Left colon (tissue), 2 donors: ENCODE measurements around the gene VEGFB. TPM values are rescaled to one million over a fixed set of nuclear protein-coding genes. Genes with fewer than 3 reads are reported as not detected.

Experiments used
- ATAC-seq: fragments of 200-7000 bp; cut with Tn5 transposase; one replicate; pipeline ENCODE4 v1.9.1; 2020; ENCODE audit warnings: mild to moderate bottlenecking, moderate library complexity
- DNase-seq, 2 donors: peaks; one replicate each; pipeline ENCODE4 v3.0.0-alpha.2; 2020
- intact Hi-C, 2 donors: fragments of 100-400 bp; cut with DNase I in 1 of 2; cut with micrococcal nuclease in 1 of 2; formaldehyde crosslinking; loops; one replicate each; pipeline versions ENCODE4 v1.11.2 to v1.14.0; 2022; cut with DNase I, micrococcal nuclease
- total RNA-seq, 2 donors: library from RNA; stranded (reverse); fragmentation: NEBNext Ultra II Directional; extraction: Animal tissue kit (Norgen Biotek cat#: 25700); gene quantifications; one replicate each; pipeline ENCODE4 v1.2.1, GENCODE V29; 2021
- donor health status: DM: no; HTN: no; CAD: no.
- donor health status: DM: yes; HTN: yes; CAD: no.

VEGFB gene
- total RNA-seq, 2 donors from 2014 or later, result 40.8 to 68.8 TPM

DNA sequence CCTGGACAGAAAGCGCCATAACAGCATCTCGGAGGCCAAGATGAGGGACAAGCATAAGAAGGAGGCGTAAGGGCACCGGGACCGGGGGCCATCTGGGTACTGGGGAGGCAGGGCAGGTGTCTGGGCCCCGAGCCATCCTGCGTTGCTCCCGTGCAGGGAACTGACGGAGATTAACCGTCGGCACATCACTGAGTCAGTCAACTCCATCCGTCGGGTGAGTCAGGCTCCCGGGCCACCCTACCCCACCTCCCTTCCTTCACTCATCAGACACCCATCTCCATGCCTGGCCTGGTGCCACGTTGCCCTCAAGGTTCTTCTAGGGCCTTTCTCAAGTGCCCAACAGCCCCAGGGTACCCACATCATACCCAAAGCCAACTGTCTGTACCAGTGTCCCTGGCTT is 32.0 kb downstream of the VEGFB start:
- ATAC-seq (no peak), DNase-seq (no peak)
- intact Hi-C loops, result no loop called here

DNA sequence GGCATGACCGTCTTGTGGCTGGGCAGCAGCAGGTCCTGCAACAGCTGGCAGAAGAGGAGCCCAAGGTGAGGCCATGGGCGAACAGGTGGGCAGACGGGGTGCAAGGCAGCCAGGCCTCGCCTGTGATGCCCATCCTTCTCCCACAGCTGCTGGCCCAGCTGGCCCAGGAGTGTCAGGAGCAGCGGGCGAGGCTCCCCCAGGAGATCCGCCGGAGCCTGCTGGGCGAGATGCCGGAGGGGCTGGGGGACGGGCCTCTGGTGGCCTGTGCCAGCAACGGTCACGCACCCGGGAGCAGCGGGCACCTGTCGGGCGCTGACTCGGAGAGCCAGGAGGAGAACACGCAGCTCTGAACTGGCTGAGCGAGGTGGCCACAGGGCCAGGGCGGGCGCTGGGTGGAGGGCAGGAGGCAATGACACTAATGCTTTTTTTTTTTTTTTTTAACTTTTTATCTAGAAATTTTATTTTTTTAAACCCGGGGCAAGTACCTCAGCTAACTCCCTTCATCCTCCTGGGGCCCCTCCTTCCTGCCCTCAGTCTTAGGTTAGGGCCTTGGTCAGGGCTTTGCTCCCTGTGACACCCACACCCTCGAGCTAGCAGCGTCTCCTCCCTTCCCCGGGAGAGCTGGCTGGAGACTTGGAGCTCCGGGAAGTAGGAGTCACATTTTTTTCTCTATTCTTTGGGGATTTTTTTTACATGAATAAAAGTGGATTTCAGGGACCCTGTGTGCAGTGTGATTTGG is 33.0 kb downstream of the VEGFB start:
- DNase-seq (peak in 1 of 2 donors; percentile 37), ATAC-seq (no peak)
- intact Hi-C loops, result no loop called here

DNA sequence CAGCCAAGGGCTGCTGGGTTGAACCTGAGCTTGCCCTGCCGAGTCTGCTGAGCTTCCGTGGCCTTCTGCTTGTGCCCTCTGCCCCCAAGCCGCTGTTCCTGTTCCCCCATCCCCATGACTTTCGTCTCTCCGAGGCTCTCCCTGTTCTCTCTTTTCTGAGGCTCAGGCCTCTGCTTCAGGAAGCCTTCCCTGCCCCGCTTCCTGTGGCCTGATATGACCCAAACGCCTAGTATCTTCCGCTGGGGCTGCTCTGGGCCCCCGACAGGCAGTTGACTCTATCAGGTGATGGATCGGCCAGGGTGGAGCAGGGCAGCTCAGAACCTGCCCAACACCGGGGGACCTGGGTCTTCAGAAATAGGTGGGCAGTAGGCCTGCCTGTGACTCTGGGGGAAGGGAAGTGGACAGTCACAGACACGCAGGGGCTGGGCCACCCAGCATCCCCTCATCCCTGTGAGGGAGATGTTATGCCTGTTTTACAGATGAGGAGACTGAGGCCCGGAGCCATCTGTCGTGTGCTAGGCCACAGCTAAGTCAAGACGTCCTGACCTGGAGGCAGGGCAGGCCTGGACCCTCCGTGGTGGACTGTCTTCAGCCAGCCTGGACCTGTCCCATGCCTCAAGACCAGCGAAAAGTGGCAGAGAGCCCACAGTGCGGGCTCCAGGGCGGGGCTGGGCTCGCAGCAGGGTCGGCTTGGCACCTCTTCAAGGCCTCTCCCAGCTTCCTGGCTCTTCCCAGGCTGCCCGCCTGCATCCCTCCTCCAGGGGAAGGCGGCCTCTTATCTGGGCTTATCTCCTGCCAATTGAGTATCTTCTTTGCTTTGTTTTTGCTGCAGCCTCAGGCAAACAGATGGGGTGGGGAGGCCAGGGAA is 33.9 kb downstream of the VEGFB start:
- intact Hi-C loops, result no loop called here
- ATAC-seq, result peak; percentile 25
- peak; percentile 83 to 85 for DNase-seq

DNA sequence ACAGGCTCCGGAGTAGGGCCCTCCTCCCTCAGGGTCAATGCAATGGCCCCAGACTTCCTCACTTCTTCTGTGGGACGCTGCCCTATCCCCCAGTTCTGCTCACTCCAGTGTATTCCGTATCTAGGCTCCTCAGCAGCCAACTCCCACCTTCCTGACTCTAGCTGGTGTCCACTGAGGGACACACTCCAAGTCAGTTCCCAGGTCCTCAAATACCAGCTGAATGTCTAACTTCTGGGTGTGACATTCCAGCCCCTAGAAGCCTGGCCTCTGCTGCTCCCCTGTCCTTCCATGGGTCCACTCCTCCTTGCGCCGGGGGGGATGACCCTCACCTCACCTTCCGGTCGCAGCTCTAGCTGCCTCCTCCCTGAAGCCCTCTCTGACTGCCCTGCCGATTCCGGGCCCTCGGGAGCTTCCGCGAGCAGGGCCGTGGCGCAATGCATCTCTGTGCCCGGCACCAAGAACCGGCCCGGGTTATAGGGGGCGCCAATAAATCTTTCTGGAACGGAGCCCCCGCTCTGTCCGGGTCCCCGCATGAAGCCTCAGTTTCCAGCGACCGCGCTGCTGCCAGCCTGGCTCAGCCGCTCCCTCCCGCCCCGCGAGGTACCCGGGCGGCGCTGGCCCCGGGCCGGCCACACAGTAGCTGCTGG is 34.6 kb downstream of the VEGFB start:
- intact Hi-C loops, result no loop called here
- peak; percentile 75 to 81 for DNase-seq
- peak; percentile 25 for ATAC-seq

DNA sequence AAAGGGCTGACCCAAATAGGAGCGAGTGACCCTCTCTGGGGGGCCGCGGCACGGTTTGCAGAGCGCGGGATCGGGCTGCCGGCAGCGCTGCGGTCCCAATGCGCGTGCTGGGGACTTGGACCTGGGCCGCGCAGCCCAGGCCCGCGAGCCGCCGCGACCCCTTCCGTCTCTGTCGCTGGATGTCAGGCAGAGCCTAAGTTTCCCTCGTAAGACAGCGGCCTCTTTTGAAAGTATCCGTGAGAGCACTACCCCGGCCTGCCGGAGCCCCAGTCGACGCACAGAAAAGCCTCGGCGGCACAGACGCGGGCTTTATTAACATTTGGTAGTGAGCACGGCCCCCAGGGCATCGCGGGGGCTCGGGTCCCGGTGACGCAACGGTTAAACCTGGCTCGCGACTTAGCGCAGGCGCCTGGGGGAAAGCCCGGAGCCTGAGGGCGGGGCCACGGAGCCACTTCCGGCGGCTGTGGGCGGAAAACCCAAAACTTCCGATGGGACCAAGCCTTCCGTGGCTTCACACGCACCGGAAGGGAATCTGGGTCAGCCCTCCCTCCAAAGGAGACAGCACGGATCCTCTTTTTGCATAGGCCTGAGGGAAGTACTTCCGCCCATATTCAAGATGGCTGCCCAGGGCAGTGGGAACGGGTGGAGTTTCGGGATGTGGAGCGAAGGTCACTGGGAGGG is 35.3 kb downstream of the VEGFB start:
- intact Hi-C loops, result no loop called here
- ATAC-seq, result peak; percentile 68
- peak; percentile 97 to 99 for DNase-seq

DNA sequence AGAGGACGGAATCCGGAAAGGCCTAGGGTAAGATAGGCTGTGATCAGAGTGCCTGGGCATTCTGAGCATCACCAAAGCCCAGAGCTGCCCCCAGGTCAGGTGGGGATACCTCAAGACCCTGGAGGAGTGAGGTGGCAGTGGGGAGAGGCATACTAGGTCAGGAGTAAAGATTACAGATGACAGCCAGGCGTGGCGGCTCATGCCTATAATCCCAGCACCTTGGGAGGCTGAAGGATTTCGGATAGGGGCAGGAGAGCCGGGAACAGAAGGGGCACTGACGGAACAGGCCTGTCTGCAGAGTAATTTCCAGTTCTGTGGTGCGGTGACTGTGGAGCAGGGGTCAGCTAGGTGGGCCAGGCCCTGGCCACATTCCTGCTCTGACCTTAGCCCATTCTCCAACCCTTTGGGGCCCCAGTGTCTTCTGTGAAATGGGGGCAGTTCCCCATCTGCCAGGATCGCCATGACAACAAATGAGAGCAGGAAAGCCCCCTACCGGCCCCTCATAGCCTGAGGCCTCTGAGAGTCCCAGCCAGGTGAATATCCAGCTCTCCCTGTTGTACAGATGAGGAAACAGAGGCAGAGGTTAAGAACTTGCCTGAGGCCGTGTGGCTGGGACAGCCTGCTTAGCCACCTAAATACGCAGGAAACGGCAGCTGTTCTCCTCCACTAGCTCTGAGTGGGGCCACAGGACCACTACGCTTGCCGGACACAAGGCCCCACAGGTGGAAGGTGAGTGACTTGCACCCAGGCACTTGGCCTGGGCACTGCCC is 40.8 kb downstream of the VEGFB start:
- ATAC-seq, result no peak

DNA sequence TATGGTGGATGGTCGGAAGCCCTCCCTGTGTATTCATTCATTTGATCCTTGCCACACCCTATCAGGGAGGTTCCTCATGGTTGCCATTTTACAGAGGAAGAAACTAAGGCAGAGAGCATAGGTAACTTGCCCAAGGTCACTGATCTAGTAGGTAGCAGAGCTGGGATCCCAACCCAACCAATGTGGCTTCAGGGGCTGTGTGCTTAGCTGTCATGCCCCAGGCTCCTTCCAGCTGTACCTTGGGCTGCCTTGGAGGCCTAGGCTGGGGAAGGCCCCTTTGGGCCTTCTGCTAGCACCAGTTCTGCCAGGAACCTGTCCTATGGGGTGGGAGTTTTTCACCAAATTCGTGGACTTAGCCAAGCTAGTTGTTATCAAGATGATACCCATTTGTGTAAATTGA is 41.5 kb downstream of the VEGFB start:
- intact Hi-C loops, result no loop called here
- no peak for DNase-seq
- ATAC-seq, result no peak

More for the DNA sequence above, 40.8 kb downstream of the VEGFB start:
- no peak for DNase-seq
- intact Hi-C loops, result no loop called here

DNA sequence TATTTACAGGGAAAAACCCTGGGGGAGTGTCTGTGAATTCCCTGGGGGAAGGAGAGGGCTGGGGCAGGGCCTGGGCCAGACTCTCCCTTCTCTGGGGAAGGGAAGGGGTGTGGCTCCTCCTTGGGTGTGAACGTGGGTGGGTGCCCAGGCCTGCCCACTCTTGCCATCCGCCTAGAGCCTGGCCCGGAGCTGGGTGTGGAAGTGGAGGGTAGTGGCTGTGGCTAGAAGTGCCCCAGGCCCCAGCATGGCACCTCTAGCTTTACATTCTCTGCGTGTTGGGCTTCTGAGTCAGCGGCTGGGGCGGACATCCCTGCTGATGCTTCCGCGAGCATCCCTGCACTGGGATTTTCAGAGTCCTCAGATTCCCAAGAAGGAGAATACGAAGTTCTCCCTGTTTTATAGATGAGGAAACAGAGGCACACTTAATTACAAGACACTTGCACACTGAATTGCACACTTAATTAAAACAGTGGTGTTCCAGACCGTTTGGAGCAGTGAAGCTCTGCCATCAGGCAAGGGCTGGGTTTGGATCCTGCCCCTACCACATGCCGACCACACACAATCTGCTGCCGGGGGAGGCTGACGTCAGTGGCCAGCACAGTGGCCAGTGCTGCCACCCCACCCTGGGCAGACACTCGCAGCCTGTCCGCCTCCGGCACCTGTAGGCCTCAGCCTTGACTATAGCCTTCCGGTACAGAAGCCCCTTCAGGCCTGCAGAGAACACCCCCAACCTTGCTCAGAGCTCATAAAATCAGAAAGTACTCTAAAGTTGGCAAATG is 42.5 kb downstream of the VEGFB start:
- ATAC-seq (peak; percentile 79), DNase-seq (peak; percentile 76 to 85)
- intact Hi-C loops, result no loop called here

DNA sequence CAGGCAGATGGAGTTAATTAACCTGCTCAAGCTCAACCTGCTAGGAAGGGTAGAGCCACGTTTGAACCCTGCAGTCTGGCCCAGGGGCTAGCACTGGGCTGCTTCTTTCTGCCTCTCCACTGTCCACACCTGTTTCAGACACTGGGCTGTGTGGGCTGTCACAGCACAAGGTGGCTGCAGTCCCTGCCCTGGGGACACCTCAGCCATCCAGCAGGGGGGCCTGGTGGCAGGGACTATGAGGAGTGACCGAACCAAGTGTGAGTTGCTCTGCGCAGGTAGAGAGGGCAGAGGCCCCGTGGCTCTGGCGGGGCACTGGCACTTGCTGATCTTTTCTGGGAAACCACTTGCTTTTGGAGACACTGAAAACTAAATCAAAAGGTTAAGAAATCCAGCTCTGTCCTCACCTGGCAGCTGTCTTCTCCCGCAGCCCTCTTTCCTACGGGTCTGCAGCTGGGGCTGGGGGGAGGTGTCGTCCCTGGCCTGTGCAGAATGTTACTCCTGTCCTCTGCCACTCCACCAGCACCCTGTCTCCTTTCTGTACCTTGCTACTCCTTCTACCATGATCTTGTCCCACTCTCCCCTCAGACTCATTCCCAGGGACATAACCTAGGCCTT is 44.3 kb downstream of the VEGFB start:
- intact Hi-C loops, result no loop called here
- no peak for ATAC-seq
- DNase-seq, result no peak

DNA sequence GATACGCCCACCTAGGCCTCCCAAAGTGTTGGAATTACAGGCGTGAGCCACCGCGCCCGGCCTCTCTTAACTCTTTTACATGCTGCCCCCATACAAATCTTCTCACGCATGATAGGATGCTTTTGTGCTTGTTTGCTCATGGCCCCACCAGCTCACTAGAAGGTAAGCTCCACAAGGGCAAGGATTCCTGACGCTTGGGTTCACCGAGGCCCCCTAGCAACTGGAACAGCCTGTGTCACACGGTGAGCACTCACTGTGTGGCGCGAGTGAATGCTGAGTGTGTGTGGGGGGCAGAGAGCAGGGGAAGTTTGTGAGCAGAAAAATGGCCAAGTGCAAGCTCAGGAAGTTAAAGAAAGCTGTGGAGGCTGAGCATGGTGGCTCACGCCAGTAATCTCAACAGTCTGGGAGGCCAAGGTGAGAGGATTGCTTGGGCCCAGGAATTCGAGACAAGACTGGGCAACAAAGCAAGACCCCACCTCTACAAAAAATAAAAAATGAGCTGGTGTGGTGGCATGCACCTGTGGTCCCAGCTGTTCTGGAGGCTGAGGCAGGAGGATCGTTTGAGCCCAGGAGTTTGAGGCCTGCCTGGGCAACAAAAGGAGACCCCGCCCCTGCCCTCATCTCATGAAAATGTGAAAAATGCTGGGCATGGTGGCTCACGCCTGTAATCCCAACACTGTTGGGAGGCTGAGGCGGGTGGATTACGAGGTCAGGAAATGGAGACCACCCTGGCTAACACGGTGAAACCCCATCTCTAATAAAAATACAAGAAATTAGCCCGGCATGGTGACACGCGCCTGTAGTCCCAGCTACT is 47.8 kb downstream of the VEGFB start:
- DNase-seq, result no peak

DNA sequence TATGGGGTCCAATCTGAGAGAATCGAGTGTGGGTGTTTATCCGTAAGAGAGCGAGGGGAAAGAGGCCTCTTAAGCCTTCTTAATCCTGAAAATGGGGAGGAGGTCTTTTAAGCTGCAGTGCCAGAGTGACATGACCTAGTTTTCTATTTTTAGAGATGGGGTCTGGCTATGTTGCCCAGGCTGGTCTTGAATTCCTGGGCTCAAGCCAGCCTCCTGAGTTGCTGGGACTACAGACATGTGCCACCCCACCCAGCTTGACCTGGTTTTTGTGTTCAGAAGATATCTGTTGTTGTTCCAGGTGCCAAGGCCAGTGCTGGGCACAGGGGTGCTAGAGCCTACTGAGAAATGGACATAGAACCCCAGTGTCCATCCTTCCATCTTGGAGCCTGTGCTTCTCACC is 48.7 kb downstream of the VEGFB start:
- intact Hi-C loops, result loop anchor here in 1 of 2 donors (10.0 kb wide), 1 partner anchor 78 kb away; the partner anchor contains the start of gene FERMT3
- DNase-seq (no peak), ATAC-seq (no peak)

More for the DNA sequence above, 47.8 kb downstream of the VEGFB start:
- ATAC-seq, result no peak
- intact Hi-C loops, result loop anchor here in 1 of 2 donors (10.0 kb wide), 1 partner anchor 77 kb away; the partner anchor contains the start of gene FERMT3

DNA sequence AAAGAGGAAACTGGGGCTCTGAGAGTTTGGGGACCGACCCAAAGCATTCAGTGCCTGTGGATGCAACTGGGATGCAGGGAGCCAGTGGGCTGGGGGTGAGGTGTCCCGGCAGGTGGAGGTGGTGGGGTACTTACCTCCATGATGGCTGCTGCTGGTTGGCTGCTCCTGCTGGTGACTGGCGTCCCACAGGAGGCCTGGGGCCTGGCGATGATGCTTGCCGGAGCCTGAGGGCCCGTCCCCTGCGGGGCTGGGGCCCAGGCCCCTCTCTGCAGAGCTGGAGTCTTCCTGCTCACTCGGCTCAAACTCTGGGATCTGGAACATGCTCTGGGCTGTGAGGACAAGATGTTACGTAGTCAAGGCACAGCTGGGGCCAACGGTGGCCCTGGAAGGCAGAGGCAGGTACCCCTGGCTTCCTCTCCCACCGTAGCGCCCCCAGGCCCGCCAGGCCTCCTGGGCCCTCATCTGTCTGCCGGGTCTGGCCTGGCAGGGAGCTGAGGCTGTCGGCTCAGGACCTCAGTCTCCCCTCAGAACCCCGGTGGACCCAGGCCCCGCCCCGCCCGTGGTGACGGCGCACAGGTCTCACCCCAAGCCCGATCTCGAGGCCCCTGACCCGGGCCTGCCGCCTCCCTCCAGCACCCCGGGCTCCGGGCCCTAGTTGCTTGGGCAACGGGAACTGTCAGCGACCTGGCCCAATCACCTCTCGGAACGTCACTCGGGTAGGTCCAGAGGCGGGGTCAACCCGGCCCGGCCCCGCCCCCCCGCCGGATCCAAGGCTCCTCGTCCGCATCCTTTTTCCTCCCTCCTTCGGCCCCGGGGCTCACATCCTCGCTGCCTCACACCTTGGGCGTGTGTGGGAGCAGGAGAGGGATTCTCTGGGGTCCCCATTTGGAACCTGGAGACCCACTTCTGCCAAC is 49.9 kb downstream of the VEGFB start, which contains the start of gene BAD:
TSS of gene BAD (minus strand) at position 618 of the 914 bp plus-strand sequence. CDS start at position 321, 297 bp downstream.
- DNase-seq (peak; percentile 96), ATAC-seq (peak; percentile 85)
- intact Hi-C loops, result loop anchor here in 1 of 2 donors (10.0 kb wide), 1 partner anchor 80 kb away; the partner anchor contains the start of gene FERMT3

DNA sequence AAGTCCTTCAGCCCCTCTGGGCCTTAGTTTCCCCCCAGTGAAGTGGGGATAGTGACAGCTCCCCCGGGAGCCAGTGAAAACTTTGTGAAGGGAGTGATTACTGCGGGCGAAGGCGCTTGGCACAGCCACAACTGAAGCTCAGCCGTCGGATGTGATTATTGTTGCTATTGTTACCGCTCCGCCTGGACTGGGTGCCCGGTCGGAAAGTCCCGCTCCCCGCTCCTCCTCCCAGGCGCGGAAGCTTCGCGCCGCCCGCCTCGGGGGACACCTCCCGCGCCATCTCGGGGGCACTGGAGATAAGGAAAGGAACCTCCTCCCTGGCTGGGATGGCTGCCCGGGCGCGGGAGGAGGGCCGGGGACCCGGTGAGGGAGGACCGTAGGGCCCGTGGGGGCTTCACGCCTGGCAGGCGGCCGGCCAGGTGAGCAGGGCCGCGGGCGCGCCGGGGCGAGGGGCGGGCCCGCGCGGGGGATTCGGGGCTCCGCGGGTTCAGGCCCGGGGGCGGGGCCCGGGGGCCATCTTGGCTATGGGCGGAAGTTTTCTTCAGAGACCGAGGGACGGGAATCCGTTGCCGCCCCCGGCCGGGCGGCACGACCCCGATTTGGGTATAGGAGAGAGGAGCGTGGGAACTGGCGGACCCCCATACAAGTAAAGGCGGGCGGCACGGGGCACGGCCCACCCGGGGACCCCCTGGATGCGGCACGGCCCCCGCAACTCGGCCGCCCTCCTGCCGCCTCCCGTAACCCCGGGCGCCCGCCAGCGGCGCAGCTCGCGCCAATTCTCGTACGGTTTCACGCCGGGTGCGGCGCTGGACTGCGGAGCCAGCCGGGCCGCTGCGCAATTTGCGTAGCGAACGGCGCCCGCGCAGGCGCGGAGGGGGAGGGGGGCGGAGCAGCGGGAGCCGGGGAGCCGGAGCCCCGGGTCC is 50.8 kb downstream of the VEGFB start, which contains the start of gene GPR137:
TSS of gene GPR137 (plus strand) at position 887 of the 923 bp plus-strand sequence. CDS start 677 bp downstream, outside the sequence.
- intact Hi-C loops, result loop anchor here in 1 of 2 donors (10.0 kb wide), 1 partner anchor 80 kb away; the partner anchor contains the start of gene FERMT3
- DNase-seq, result peak; percentile 86 to 90
- ATAC-seq, result peak; percentile 68
